Activated naive CD4-positive, alpha-beta T cell treated with anti-CD3 and anti-CD28 coated beads for 36 hours (primary cell): Measurements from ENCODE around the gene IGF2BP3. TPM values are rescaled to one million over a fixed set of nuclear protein-coding genes. Genes with fewer than 3 reads are reported as not detected.

Source experiments
- CTCF ChIA-PET: fragments of 350-600 bp; sonication (Branson Sonifier 250); formaldehyde crosslinking; loops from one replicate; lab custom pipeline; 2021; ENCODE audit warnings: antibody characterized with exemption; lab: Charles Lee
- DNase-seq: peaks from one replicate; pipeline ENCODE4 v3.0.0-alpha.2; 2020
- H3K27ac Mint-ChIP-seq: one replicate; pipeline ENCODE4 v1.8.0; 2021; ENCODE audit warnings: mild to moderate bottlenecking, mixed read lengths
- H3K27me3 Mint-ChIP-seq: one replicate; pipeline ENCODE4 v1.8.0; 2021; ENCODE audit warnings: low read depth, mixed read lengths
- H3K36me3 Mint-ChIP-seq: one replicate; pipeline ENCODE4 v1.8.0; 2021; ENCODE audit warnings: low read depth, mixed read lengths
- H3K4me1 Mint-ChIP-seq: one replicate; pipeline ENCODE4 v1.8.0; 2021; ENCODE audit warnings: low read depth, mixed read lengths
- H3K4me3 Mint-ChIP-seq: one replicate; pipeline ENCODE4 v1.8.0; 2021; ENCODE audit warnings: mild to moderate bottlenecking, moderate library complexity, mixed read lengths
- H3K9me3 Mint-ChIP-seq: one replicate; pipeline ENCODE4 v1.8.0; 2021; ENCODE audit warnings: mixed read lengths
- intact Hi-C: fragments of 100-400 bp; cut with micrococcal nuclease; formaldehyde crosslinking; loops from one replicate; pipeline ENCODE4 v1.15.1; 2023
- total RNA-seq, 2 experiments: library from RNA; stranded (reverse); gene quantifications; one replicate each; pipeline ENCODE4 v1.2.3, GENCODE V29; 2021

Gene IGF2BP3
- total RNA-seq, 2 experiments from 2014 or later: 0.29 to 0.54 TPM

DNA sequence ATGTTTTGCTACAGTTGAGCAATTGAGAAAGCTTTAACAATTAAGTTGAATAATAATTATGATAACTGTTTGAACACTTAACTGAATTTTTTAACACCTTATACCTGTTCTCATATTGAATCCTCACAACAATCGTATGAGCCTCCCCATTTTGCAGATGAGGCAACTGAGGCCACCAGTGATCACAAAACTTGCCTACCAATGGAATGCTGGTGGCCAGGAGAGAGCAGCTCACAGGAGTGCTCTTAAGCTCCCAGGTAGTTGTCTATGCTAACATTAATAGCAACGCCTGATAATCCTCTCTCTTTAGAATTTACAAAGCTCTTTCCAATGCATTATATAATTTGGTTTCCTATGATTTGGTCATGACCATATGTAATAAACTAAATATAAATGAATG lies 202.1 kb downstream of the IGF2BP3 start:
- Mint-ChIP-seq H3K36me3 (no peaks in the 10 kb centered on the region), H3K27me3 (peaks cover 2% of the 10 kb centered on the region), H3K4me3 (no peak overlapping the region), H3K27ac (no peak overlapping the region), H3K4me1 (peaks cover 3% of the 10 kb centered on the region), H3K9me3 (no peaks in the 10 kb centered on the region)
- CTCF ChIA-PET: interaction anchor here (0.6 kb wide), 1 partner anchor 260 kb away, joined by 3 read pairs; no protein-coding TSS in a partner anchor
- no peak for DNase-seq
- intact Hi-C loops: no loop called here

DNA sequence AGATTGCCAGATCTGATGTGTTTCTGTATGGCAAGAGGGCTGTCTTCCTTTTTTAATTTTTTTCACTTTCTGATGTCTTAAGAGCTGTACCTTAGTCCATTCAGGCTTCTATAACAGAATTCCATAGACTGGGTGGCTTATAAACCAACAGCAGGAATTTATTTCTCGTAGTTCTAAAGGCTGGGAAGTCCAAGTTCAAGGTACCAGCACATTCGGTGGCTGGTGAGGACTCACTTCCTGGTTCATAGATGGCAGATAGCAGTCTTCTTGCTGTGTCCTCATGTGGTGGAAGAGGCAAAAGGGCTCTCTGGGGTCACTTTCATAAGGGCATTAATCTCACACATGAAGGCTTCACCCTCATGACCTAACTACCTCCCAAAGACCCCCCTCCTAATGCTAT lies 202.9 kb downstream of the IGF2BP3 start:
- DNase-seq: no peak
- CTCF ChIA-PET: interaction anchor here (0.6 kb wide), 1 partner anchor 260 kb away, joined by 3 read pairs; no protein-coding TSS in a partner anchor
- H3K27me3 Mint-ChIP-seq: peaks cover 2% of the 10 kb centered on the region
- H3K27ac Mint-ChIP-seq: no peak overlapping the region
- H3K9me3 Mint-ChIP-seq: no peaks in the 10 kb centered on the region
- H3K4me3 Mint-ChIP-seq: no peak overlapping the region
- intact Hi-C loops: no loop called here
- no peaks in the 10 kb centered on the region for H3K36me3 Mint-ChIP-seq
- H3K4me1 Mint-ChIP-seq: no peaks in the 10 kb centered on the region

GRCh38 chr7:23266918-23267317 lies 203.4 kb downstream of the IGF2BP3 start:
- DNase-seq: no peak
- Mint-ChIP-seq H3K36me3 (no peaks in the 10 kb centered on the region), H3K4me3 (no peak overlapping the region), H3K27ac (no peak overlapping the region), H3K9me3 (no peaks in the 10 kb centered on the region), H3K27me3 (no peaks in the 10 kb centered on the region), H3K4me1 (no peaks in the 10 kb centered on the region)
- intact Hi-C loops: no loop called here
- CTCF ChIA-PET: no interaction called here

- Mint-ChIP-seq H3K27ac (no peak overlapping the region), H3K36me3 (no peaks in the 10 kb centered on the region), H3K4me3 (no peak overlapping the region), H3K4me1 (no peaks in the 10 kb centered on the region), H3K9me3 (no peaks in the 10 kb centered on the region), H3K27me3 (no peaks in the 10 kb centered on the region)
- intact Hi-C loops: loop anchor here (5.0 kb wide), 1 partner anchor 178 kb away; no protein-coding TSS in a partner anchor
- CTCF ChIA-PET: interaction anchor here (0.7 to 10.3 kb wide), 4 partner anchors 7 to 29 kb away, joined by 3 to 102 read pairs (median 6); no protein-coding TSS in a partner anchor
- no peak for DNase-seq
Observed at GRCh38 chr7:23264916-23265458, 205.3 kb downstream of the IGF2BP3 start.

- H3K9me3 Mint-ChIP-seq: no peaks in the 10 kb centered on the region
- CTCF ChIA-PET: interaction anchor here (0.6 to 10.3 kb wide), 11 partner anchors 10 to 447 kb away, joined by 3 to 102 read pairs (median 4); no protein-coding TSS in a partner anchor
- no peak overlapping the region for H3K4me3 Mint-ChIP-seq
- H3K27ac Mint-ChIP-seq: no peak overlapping the region
- intact Hi-C loops: loop anchor here (1.0 to 5.0 kb wide), 2 partner anchors 156 to 175 kb away; no protein-coding TSS in a partner anchor
- H3K36me3 Mint-ChIP-seq: no peaks in the 10 kb centered on the region
- H3K4me1 Mint-ChIP-seq: no peaks in the 10 kb centered on the region
- peak; percentile 75 for DNase-seq
- H3K27me3 Mint-ChIP-seq: peaks cover 2% of the 10 kb centered on the region
Observed at GRCh38 chr7:23261843-23262452, 208.3 kb downstream of the IGF2BP3 start.

DNA sequence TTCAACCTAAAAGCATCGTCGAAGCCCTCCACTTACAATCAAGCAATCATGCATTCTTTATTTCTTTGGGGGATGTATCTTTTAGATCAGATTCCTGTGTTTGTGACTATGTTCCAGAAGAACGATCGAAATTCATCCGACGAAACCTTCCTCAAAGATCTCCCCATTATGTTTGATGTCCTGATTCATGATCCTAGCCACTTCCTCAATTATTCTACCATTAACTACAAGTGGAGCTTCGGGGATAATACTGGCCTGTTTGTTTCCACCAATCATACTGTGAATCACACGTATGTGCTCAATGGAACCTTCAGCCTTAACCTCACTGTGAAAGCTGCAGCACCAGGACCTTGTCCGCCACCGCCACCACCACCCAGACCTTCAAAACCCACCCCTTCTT lies 209.9 kb downstream of the IGF2BP3 start:
- intact Hi-C loops: loop anchor here (5.0 kb wide), 1 partner anchor 173 kb away; no protein-coding TSS in a partner anchor
- Mint-ChIP-seq H3K27ac (no peak overlapping the region), H3K27me3 (peaks cover 10% of the 10 kb centered on the region), H3K4me1 (no peaks in the 10 kb centered on the region), H3K4me3 (no peak overlapping the region), H3K36me3 (no peaks in the 10 kb centered on the region), H3K9me3 (no peaks in the 10 kb centered on the region)
- CTCF ChIA-PET: interaction anchor here (1.0 to 10.3 kb wide), 4 partner anchors 12 to 162 kb away, joined by 3 to 102 read pairs (median 6); no protein-coding TSS in a partner anchor
- DNase-seq: no peak

Other genes with a start within 250 kb of the IGF2BP3 start
- under 1 TPM; 0.38 to 0.54 TPM for gene GPNMB, start 223.7 kb downstream of the IGF2BP3 start, total RNA-seq
- 100 to 1,000 TPM in 1 of 2 experiments, 10 to 100 TPM in 1; 98.4 to 101 TPM for gene MALSU1, start 171.2 kb downstream of the IGF2BP3 start, total RNA-seq
- gene TRA2A, start 61.5 kb upstream of the IGF2BP3 start, total RNA-seq: 10 to 100 TPM; 77.8 to 79.0 TPM
- 1 to 10 TPM; 5.3 to 5.7 TPM for gene CCDC126, start 126.9 kb upstream of the IGF2BP3 start, total RNA-seq
- 10 to 100 TPM in 1 of 2 experiments, 1 to 10 TPM in 1; 8.7 to 10.0 TPM for gene FAM221A, start 209.7 kb upstream of the IGF2BP3 start, total RNA-seq
- gene STK31, start 239.7 kb upstream of the IGF2BP3 start, total RNA-seq: not detected